HepG2 (cell line): ENCODE results near the gene WSB1. TPM values are rescaled to one million over a fixed set of nuclear protein-coding genes. Genes with fewer than 3 reads are reported as not detected.

Source experiments
- GZF1 ChIP-seq: sonication (generic); formaldehyde crosslinking; IDR thresholded peaks from 2 replicates; pipeline ENCODE4 v1.5.1; 2020; ENCODE audit warnings: mild to moderate bottlenecking, missing genetic modification reagents
- HCFC1 ChIP-seq: fragments of 150-350 bp; IDR thresholded peaks from 2 replicates; pipeline ENCODE4 v1.6.1; 2014; ENCODE audit warnings: low read depth, low read length
- HINFP ChIP-seq: sonication (generic); formaldehyde crosslinking; IDR thresholded peaks from 2 replicates; pipeline ENCODE4 v1.4.0; 2020; ENCODE audit warnings: low read depth, mild to moderate bottlenecking, missing genetic modification reagents
- KAT8 ChIP-seq: IDR thresholded peaks from 2 replicates; pipeline ENCODE4 v1.6.1; 2016; ENCODE audit warnings: missing genetic modification reagents, missing compliant biosample characterization
- ONECUT2 ChIP-seq: sonication (generic); formaldehyde crosslinking; IDR thresholded peaks from 2 replicates; pipeline ENCODE4 v1.4.0; 2020; ENCODE audit warnings: missing genetic modification reagents
- SNAPC4 ChIP-seq: sonication (generic); formaldehyde crosslinking; IDR thresholded peaks from 2 replicates; pipeline ENCODE4 v1.4.0; 2020; ENCODE audit warnings: mild to moderate bottlenecking, missing genetic modification reagents
- SYNCRIP ChIP-seq: fragments of 200-400 bp; formaldehyde crosslinking; IDR thresholded peaks from 2 replicates; pipeline ENCODE4 v1.6.1; 2018; ENCODE audit warnings: mild to moderate bottlenecking, low read depth, low read length; ENCODE audit not compliant: insufficient read depth
- TBX2 ChIP-seq: sonication (generic); formaldehyde crosslinking; IDR thresholded peaks from 2 replicates; pipeline ENCODE4 v1.5.0; 2020; ENCODE audit warnings: missing genetic modification reagents, mild to moderate bottlenecking, borderline replicate concordance
- THAP8 ChIP-seq: sonication (generic); formaldehyde crosslinking; IDR thresholded peaks from 2 replicates; pipeline ENCODE4 v1.5.1; 2020; ENCODE audit warnings: missing genetic modification reagents, mild to moderate bottlenecking, borderline replicate concordance
- THAP9 ChIP-seq: sonication (generic); formaldehyde crosslinking; IDR thresholded peaks from 2 replicates; pipeline ENCODE4; 2020; ENCODE audit warnings: missing genetic modification reagents, mild to moderate bottlenecking, borderline replicate concordance
- ZBTB39 ChIP-seq: sonication (generic); formaldehyde crosslinking; IDR thresholded peaks from 2 replicates; pipeline ENCODE4 v1.5.0; 2020; ENCODE audit warnings: missing genetic modification reagents
- ZNF343 ChIP-seq: sonication (generic); formaldehyde crosslinking; IDR thresholded peaks from 2 replicates; pipeline ENCODE4 v1.4.0; 2020; ENCODE audit warnings: mild to moderate bottlenecking, missing genetic modification reagents
- ZNF713 ChIP-seq: sonication (generic); formaldehyde crosslinking; IDR thresholded peaks from 2 replicates; pipeline ENCODE4 v1.4.0; 2020; ENCODE audit warnings: mild to moderate bottlenecking, missing genetic modification reagents
- polyA plus RNA-seq, 8 experiments: library from polyadenylated mRNA; depleted of rRNA in 3 of 8; stranded (reverse) in 7 of 8; unstranded in 1 of 8; fragments of >200 nt; fragmentation: Illumina TruSeq in 4 of 8; extraction: Trizol in 4 of 8; gene quantifications; 2 replicates each; pipeline versions ENCODE4 v1.2.1 to v1.2.3, GENCODE V29; 2011 to 2016; ENCODE audit warnings: low read depth in 4 of 8, missing spikeins in 1 of 8, mixed read lengths in 1 of 8; ENCODE audit not compliant: insufficient read depth in 1 of 8
- total RNA-seq, 5 experiments: library from RNA; depleted of rRNA; stranded (reverse); fragments of >200 nt; fragmentation: Illumina TruSeq; extraction: Trizol; gene quantifications; 2 replicates each; pipeline ENCODE4 v1.2.3, GENCODE V29; 2016; ENCODE audit warnings: low read depth in 1 of 5

WSB1 gene
- total and polyA plus RNA-seq, 2 of the 13 experiments (the other 11 are each of a cell fraction or from before 2014, with no cell fraction given) = 81.3 to 294 TPM

GRCh38 chr17:27293898-27294688 is at the start of gene WSB1 (continued):
- TF ChIP-seq HINFP (CRISPR knock-in tag) = no peak; the same call in 1 of the 2 replicates
- no peak for TF ChIP-seq HCFC1
- TF ChIP-seq ZBTB39 (CRISPR knock-in tag) = no peak
- peak; percentile 87 for TF ChIP-seq TBX2 (CRISPR knock-in tag)
- peak; percentile 65 for TF ChIP-seq ZNF343 (CRISPR knock-in tag)
- peak; percentile 78; the same call in 1 of the 2 replicates for TF ChIP-seq THAP9 (CRISPR knock-in tag)
- TF ChIP-seq SYNCRIP = no peak
- TF ChIP-seq SNAPC4 (CRISPR knock-in tag) = no peak
- no peak for TF ChIP-seq ONECUT2
- peak; percentile 95 for TF ChIP-seq KAT8 (CRISPR knock-in tag)
- TF ChIP-seq THAP8 = no peak
- TF ChIP-seq GZF1 = no peak
- 0 out of 2 replicates have a peak, but pooled peaks have one; percentile 29 for TF ChIP-seq ZNF713 (CRISPR knock-in tag)
